Peyer's patch (tissue), 4 donors: Measurements from ENCODE around the gene PXDN. TPM values are rescaled to one million over a fixed set of nuclear protein-coding genes. Genes with fewer than 3 reads are reported as not detected.

Experiments used
- DNase-seq, 3 donors: peaks; one replicate each; pipeline ENCODE4 v3.0.0-alpha.2; 2017 to 2019
- H3K27ac ChIP-seq, 4 donors: fragments of 200-600 bp; sonication (generic); one replicate each; pipeline ENCODE4 v1.5.1; 2016 to 2019
- H3K27me3 ChIP-seq, 2 donors: fragments of 200-600 bp; sonication (generic); one replicate each; pipeline ENCODE4 v1.5.1; 2019
- H3K36me3 ChIP-seq, 3 donors: fragments of 200-600 bp; sonication (generic); one replicate each; pipeline ENCODE4 v1.5.1; 2016 to 2019
- H3K4me1 ChIP-seq, 4 donors: fragments of 200-600 bp; sonication (generic); one replicate each; pipeline ENCODE4 v1.5.1; 2016 to 2019
- H3K4me3 ChIP-seq, 4 donors: fragments of 200-600 bp; sonication (generic); 1 replicate in 3 of 4; 2 replicates in 1 of 4; pipeline ENCODE4 v1.5.1; 2016 to 2019; ENCODE audit warnings: mild to moderate bottlenecking in 1 of 4
- H3K9me3 ChIP-seq, 4 donors: fragments of 200-600 bp; sonication (generic); one replicate each; pipeline ENCODE4 v1.5.1; 2016 to 2019; ENCODE audit warnings: mild to moderate bottlenecking in 1 of 4
- CTCF ChIP-seq, 6 experiments: fragments of 450-650 bp in 4 of 6; fragments of 200-600 bp in 2 of 6; sonication (generic) in 1 of 6; IDR thresholded peaks; one replicate each; pipeline ENCODE4 v1.5.1; 2017 to 2019; ENCODE audit warnings: antibody characterized with exemption in 6 of 6, mild to moderate bottlenecking in 3 of 6, moderate library complexity in 1 of 6
- POLR2A ChIP-seq, 2 donors: fragments of 450-650 bp; IDR thresholded peaks; one replicate each; pipeline ENCODE4 v1.5.1; 2017; ENCODE audit warnings: antibody characterized with exemption in 2 of 2, mild to moderate bottlenecking in 2 of 2, moderate library complexity in 2 of 2
- total RNA-seq, 4 donors: library from RNA; depleted of rRNA; stranded (reverse); fragments of >200 nt; gene quantifications; one replicate each; pipeline ENCODE4 v1.1.0, GENCODE V29; 2016

The PXDN gene
- total RNA-seq, 4 donors from 2014 or later = 7.5 to 148 (median 21.0) TPM

GRCh38 chr2:1588978-1589621 lies 155.2 kb downstream of the PXDN start:
- Histone ChIP-seq H3K27ac (no peak overlapping the region), H3K9me3 (no peaks in the 10 kb centered on the region), H3K4me3 (no peak overlapping the region), H3K4me1 (peaks cover 0 to 6% (median 0%) of the 10 kb centered on the region in 4 donors), H3K36me3 (no peaks in the 10 kb centered on the region), H3K27me3 (no peaks in the 10 kb centered on the region)
- no peak for TF ChIP-seq POLR2A (IDR thresholded peaks at IDR 0.05)
- no peak for TF ChIP-seq CTCF (IDR thresholded peaks at IDR 0.05)
- DNase-seq = no peak

- Histone ChIP-seq H3K27me3 (no peaks in the 10 kb centered on the region), H3K36me3 (no peaks in the 10 kb centered on the region), H3K9me3 (no peaks in the 10 kb centered on the region), H3K27ac (no peak overlapping the region), H3K4me1 (peaks cover 0 to 6% (median 0%) of the 10 kb centered on the region in 4 donors), H3K4me3 (no peak overlapping the region)
- TF ChIP-seq CTCF (IDR thresholded peaks at IDR 0.05) (no peak), POLR2A (IDR thresholded peaks at IDR 0.05) (no peak)
- DNase-seq = no peak
Measured at GRCh38 chr2:1588051-1588977, 156.0 kb downstream of the PXDN start.

GRCh38 chr2:1586923-1587840 lies 157.1 kb downstream of the PXDN start:
- no peak for DNase-seq
- TF ChIP-seq CTCF (IDR thresholded peaks at IDR 0.05) = no peak
- TF ChIP-seq POLR2A (IDR thresholded peaks at IDR 0.05) = no peak
- Histone ChIP-seq H3K27ac (no peak overlapping the region), H3K27me3 (no peaks in the 10 kb centered on the region), H3K9me3 (no peaks in the 10 kb centered on the region), H3K36me3 (no peaks in the 10 kb centered on the region), H3K4me1 (peaks cover 0 to 3% (median 0%) of the 10 kb centered on the region in 4 donors), H3K4me3 (no peak overlapping the region)

- H3K9me3 ChIP-seq = no peaks in the 10 kb centered on the region
- no peaks in the 10 kb centered on the region for H3K27me3 ChIP-seq
- no peaks in the 10 kb centered on the region for H3K4me1 ChIP-seq
- no peaks in the 10 kb centered on the region for H3K36me3 ChIP-seq
- no peak overlapping the region for H3K4me3 ChIP-seq
- H3K27ac ChIP-seq = no peak overlapping the region
- DNase-seq = no peak
- TF ChIP-seq CTCF (IDR thresholded peaks at IDR 0.05) (no peak), POLR2A (IDR thresholded peaks at IDR 0.05) (no peak)
Measured at GRCh38 chr2:1586251-1586922, 157.9 kb downstream of the PXDN start.

GRCh38 chr2:1585635-1586034 lies 158.7 kb downstream of the PXDN start:
- no peaks in the 10 kb centered on the region for H3K27me3 ChIP-seq
- no peaks in the 10 kb centered on the region for H3K9me3 ChIP-seq
- no peak overlapping the region for H3K27ac ChIP-seq
- no peak for TF ChIP-seq CTCF (IDR thresholded peaks at IDR 0.05)
- no peak for TF ChIP-seq POLR2A (IDR thresholded peaks at IDR 0.05)
- no peak overlapping the region for H3K4me3 ChIP-seq
- H3K4me1 ChIP-seq = no peaks in the 10 kb centered on the region
- H3K36me3 ChIP-seq = no peaks in the 10 kb centered on the region
- DNase-seq = peak in 1 of 3 donors; percentile 19
